Measurements from ENCODE around the gene MST1R.

MST1R gene

DNA sequence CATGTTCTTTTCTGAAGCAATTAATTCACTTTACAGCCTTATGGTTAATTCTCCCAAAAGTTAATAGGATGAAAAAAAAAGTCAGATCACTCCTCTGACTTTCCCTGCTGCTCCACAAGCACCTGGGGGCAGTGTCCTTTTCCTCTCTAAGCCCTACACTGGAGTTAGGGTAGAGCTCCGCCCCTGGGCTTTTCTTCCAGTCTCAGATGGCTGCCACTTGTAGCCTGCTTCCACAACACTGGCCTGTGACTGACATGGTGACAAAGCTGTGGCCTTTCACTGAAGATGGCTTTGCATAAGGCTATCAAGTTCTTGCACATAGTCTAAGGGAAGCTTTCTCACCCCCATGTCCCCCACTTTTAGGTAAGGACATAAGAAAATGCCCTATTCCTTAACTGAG lies 27.2 kb upstream of the MST1R start:
- TF ChIP-seq CTCF (IDR thresholded peaks at IDR 0.05; ENCODE audit: low read depth, low read length), result no peak
- DNase-seq (ENCODE audit: extremely low read depth, low read depth), result no peak

- TF ChIP-seq CTCF (IDR thresholded peaks at IDR 0.05; ENCODE audit: low read depth, low read length), result no peak
These were observed 26.6 kb upstream of the MST1R start for GRCh38 chr3:49930168-49930690.

GRCh38 chr3:49929291-49930167 lies 25.9 kb upstream of the MST1R start, which contains the start of gene MON1A:
Gene MON1A, minus strand, starts transcription at chr3:49929811. Its CDS starts 16,465 bp downstream, at chr3:49913346.
- peak; percentile 14 for TF ChIP-seq CTCF (IDR thresholded peaks at IDR 0.05; ENCODE audit: low read depth, low read length)
- peak; percentile 76 for DNase-seq (ENCODE audit: extremely low read depth, low read depth)

More at GRCh38 chr3:49930168-49930690, 26.6 kb upstream of the MST1R start:
- DNase-seq (ENCODE audit: extremely low read depth, low read depth), result no peak

GRCh38 chr3:49928481-49929017 lies 24.9 kb upstream of the MST1R start:
- no peak for DNase-seq (ENCODE audit: extremely low read depth, low read depth)
- no peak for TF ChIP-seq CTCF (IDR thresholded peaks at IDR 0.05; ENCODE audit: low read depth, low read length)

- DNase-seq (ENCODE audit: extremely low read depth, low read depth), result no peak
- TF ChIP-seq CTCF (IDR thresholded peaks at IDR 0.05; ENCODE audit: low read depth, low read length), result no peak
These were observed 24.1 kb upstream of the MST1R start for GRCh38 chr3:49927798-49928197.

- no peak for DNase-seq (ENCODE audit: extremely low read depth, low read depth)
- no peak for TF ChIP-seq CTCF (IDR thresholded peaks at IDR 0.05; ENCODE audit: low read depth, low read length)
These were observed 22.6 kb upstream of the MST1R start for GRCh38 chr3:49926117-49926728.

- DNase-seq (ENCODE audit: extremely low read depth, low read depth), result no peak
- no peak for TF ChIP-seq CTCF (IDR thresholded peaks at IDR 0.05; ENCODE audit: low read depth, low read length)
These were observed 21.8 kb upstream of the MST1R start for GRCh38 chr3:49925485-49925884.
